Measurements from ENCODE around the gene EPHA1.

DNA sequence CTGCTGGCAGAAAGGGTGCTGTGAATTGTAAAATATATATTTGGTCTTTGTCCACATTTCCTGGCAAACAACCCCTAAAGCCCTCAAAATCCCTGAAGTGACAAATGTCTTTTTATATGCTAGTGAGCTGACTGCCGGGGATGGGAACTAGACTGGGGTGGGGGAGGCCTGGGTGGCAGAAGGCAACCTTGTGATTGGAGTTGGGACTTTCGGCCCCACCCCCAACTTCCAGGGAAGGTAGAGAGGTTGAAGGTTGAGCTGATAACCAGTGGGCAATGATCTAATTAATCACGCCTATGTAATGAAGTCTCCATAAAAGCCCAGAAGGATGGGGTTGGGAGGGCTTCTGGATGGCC lies 2.7 kb downstream of the EPHA1 start:
- TF ChIP-seq ELF4 (IDR thresholded peaks at IDR 0.05) = no peak
- no peak for TF ChIP-seq FOXM1 (IDR thresholded peaks at IDR 0.05; ENCODE audit: borderline replicate concordance)
- no peak for TF ChIP-seq SP1 (IDR thresholded peaks at IDR 0.05)
- TF ChIP-seq BHLHE40 (IDR thresholded peaks at IDR 0.05; ENCODE audit: borderline replicate concordance) = no peak
- no peak for TF ChIP-seq NFRKB (IDR thresholded peaks at IDR 0.05)
- TF ChIP-seq L3MBTL2 (conservative IDR thresholded peaks at IDR 0.05) = no peak
- no peak for TF ChIP-seq SUZ12 (IDR thresholded peaks at IDR 0.05)
- TF ChIP-seq LEF1 (IDR thresholded peaks at IDR 0.05; ENCODE audit: borderline replicate concordance) = no peak
- TF ChIP-seq FOXK2 (IDR thresholded peaks at IDR 0.05) = no peak

All from HEK293T (cell line).